ENCODE results near the gene IQSEC3. TPM values are rescaled to one million over a fixed set of nuclear protein-coding genes. Genes with fewer than 3 reads are reported as not detected.

The IQSEC3 gene
- total RNA-seq, 1 donor from 2014 or later = not detected

- Mint-ChIP-seq H3K27ac (no peak overlapping the region), H3K27me3 (peaks cover 15% of the 10 kb centered on the region), H3K9me3 (no peaks in the 10 kb centered on the region), H3K36me3 (ENCODE audit: low read depth) (no peaks in the 10 kb centered on the region), H3K4me3 (no peak overlapping the region), H3K4me1 (no peaks in the 10 kb centered on the region)
- no peak for DNase-seq
- ATAC-seq (ENCODE audit: low read depth) = no peak
- CTCF ChIA-PET = no interaction called here
- POLR2A ChIA-PET = no interaction called here
- intact Hi-C loops (cut with micrococcal nuclease) = no loop called here
- TF ChIP-seq CTCF (IDR thresholded peaks at IDR 0.05) = no peak
These were observed 55.1 kb downstream of the IQSEC3 start for GRCh38 chr12:121647-122046.

GRCh38 chr12:125075-125474, 58.5 kb downstream of the IQSEC3 start:
- no peak for TF ChIP-seq CTCF (IDR thresholded peaks at IDR 0.05)
- Mint-ChIP-seq H3K9me3 (no peaks in the 10 kb centered on the region), H3K4me1 (no peaks in the 10 kb centered on the region), H3K36me3 (ENCODE audit: low read depth) (no peaks in the 10 kb centered on the region), H3K27ac (no peak overlapping the region), H3K27me3 (peaks cover 2% of the 10 kb centered on the region), H3K4me3 (no peak overlapping the region)
- ChIA-PET POLR2A (no interaction called here), CTCF (no interaction called here)
- ATAC-seq (ENCODE audit: low read depth) (no peak), DNase-seq (no peak)
- intact Hi-C loops (cut with micrococcal nuclease) = no loop called here

- no peak for TF ChIP-seq CTCF (IDR thresholded peaks at IDR 0.05)
- H3K36me3 Mint-ChIP-seq (ENCODE audit: low read depth) = no peaks in the 10 kb centered on the region
- intact Hi-C loops (cut with micrococcal nuclease) = no loop called here
- H3K9me3 Mint-ChIP-seq = no peaks in the 10 kb centered on the region
- CTCF ChIA-PET = no interaction called here
- H3K27ac Mint-ChIP-seq = no peak overlapping the region
- no peaks in the 10 kb centered on the region for H3K4me1 Mint-ChIP-seq
- no peaks in the 10 kb centered on the region for H3K27me3 Mint-ChIP-seq
- no peak overlapping the region for H3K4me3 Mint-ChIP-seq
- ATAC-seq (ENCODE audit: low read depth) (no peak), DNase-seq (no peak)
- POLR2A ChIA-PET = no interaction called here
These were observed 59.0 kb downstream of the IQSEC3 start for GRCh38 chr12:125566-125965.

GRCh38 chr12:128079-128478, 61.5 kb downstream of the IQSEC3 start:
- no peak for DNase-seq
- CTCF ChIA-PET = no interaction called here
- no peak for ATAC-seq (ENCODE audit: low read depth)
- Mint-ChIP-seq H3K9me3 (no peaks in the 10 kb centered on the region), H3K4me1 (no peaks in the 10 kb centered on the region), H3K27me3 (peaks cover 13% of the 10 kb centered on the region), H3K36me3 (ENCODE audit: low read depth) (no peaks in the 10 kb centered on the region), H3K27ac (no peak overlapping the region), H3K4me3 (no peak overlapping the region)
- no peak for TF ChIP-seq CTCF (IDR thresholded peaks at IDR 0.05)
- POLR2A ChIA-PET = no interaction called here
- intact Hi-C loops (cut with micrococcal nuclease) = no loop called here

GRCh38 chr12:129001-129400, 62.4 kb downstream of the IQSEC3 start:
- Mint-ChIP-seq H3K27ac (no peak overlapping the region), H3K4me3 (no peak overlapping the region), H3K36me3 (ENCODE audit: low read depth) (no peaks in the 10 kb centered on the region), H3K9me3 (no peaks in the 10 kb centered on the region), H3K4me1 (no peaks in the 10 kb centered on the region), H3K27me3 (peaks cover 14% of the 10 kb centered on the region)
- POLR2A ChIA-PET = no interaction called here
- intact Hi-C loops (cut with micrococcal nuclease) = no loop called here
- no peak for ATAC-seq (ENCODE audit: low read depth)
- CTCF ChIA-PET = no interaction called here
- no peak for TF ChIP-seq CTCF (IDR thresholded peaks at IDR 0.05)
- no peak for DNase-seq

Measured in activated B cell treated with CpG ODN at 0.5 μM for 24 hours (primary cell).